MG63 (cell line): Measurements from ENCODE around the gene DNAJC12. TPM values are rescaled to one million over a fixed set of nuclear protein-coding genes. Genes with fewer than 3 reads are reported as not detected.
"Not testable (repeated sequence)": the region's sequence is repeated elsewhere in the genome, so short reads cannot be mapped to it uniquely, and the experiment has no call there.

Experiments
- DNase-seq: peaks from one replicate; pipeline ENCODE4 v3.0.0-alpha.2; 2020
- H3K27me3 ChIP-seq: fragments of 250-450 bp; sonication (Bioruptor Pico); 2 replicates; pipeline ENCODE4 v1.5.1; 2020; ENCODE audit warnings: mild to moderate bottlenecking, moderate library complexity
- H3K36me3 ChIP-seq: fragments of 250-450 bp; sonication (Bioruptor Pico); 2 replicates; pipeline ENCODE4 v1.5.1; 2020; ENCODE audit warnings: mild to moderate bottlenecking, moderate library complexity
- H3K4me3 ChIP-seq: fragments of 250-450 bp; sonication (Bioruptor Pico); 2 replicates; pipeline ENCODE4 v1.5.1; 2020; ENCODE audit warnings: mild to moderate bottlenecking, moderate library complexity
- H3K9me3 ChIP-seq: fragments of 250-450 bp; sonication (Bioruptor Pico); 2 replicates; pipeline ENCODE4 v1.5.1; 2020; ENCODE audit warnings: mild to moderate bottlenecking, moderate library complexity
- total RNA-seq: library from RNA; depleted of rRNA; stranded (reverse); fragments of >200 nt; shearing (Covaris generic); gene quantifications from 2 replicates; pipeline ENCODE4 v1.2.3, GENCODE V29; 2014; ENCODE audit warnings: low replicate concordance

Gene DNAJC12
- total RNA-seq, 1 experiment from 2014 or later, result 0.69 TPM

DNA sequence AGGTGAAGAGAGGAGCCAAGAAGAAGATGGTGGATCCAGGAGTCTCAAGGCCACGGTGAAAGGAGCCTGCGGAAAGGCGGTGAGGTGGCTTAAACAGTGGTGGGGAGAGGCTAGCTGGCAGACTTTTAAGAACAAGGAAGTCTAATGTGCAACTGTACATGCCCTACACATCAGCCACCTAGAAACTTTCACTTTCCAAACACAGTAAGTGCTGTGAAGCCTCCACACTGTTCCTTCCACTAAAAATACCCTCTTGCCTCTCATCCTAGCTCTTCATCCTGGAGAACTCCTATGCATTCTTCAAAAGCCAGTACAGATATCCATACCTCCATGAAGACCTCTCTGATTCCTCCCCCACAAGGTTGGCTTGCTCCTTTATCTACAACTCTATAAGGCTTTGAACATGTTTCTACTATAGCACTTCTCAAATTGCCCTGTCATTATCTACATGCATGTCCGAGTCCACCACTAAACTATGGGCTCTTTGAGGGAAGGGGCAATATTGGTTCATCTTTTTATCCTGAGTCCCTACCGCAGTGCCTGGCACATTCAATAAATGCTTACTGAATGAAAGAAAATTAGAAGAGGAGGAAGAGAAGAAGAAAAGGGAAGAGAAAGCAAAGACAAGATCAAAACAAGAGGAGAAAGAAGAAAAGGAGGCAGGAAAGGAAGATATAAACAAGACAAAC lies 54.2 kb downstream of the DNAJC12 start:
- Histone ChIP-seq H3K36me3 (no peaks in the 10 kb centered on the region), H3K9me3 (peaks cover 3% of the 10 kb centered on the region; the same call in 1 of the 2 replicates), H3K27me3 (no peaks in the 10 kb centered on the region), H3K4me3 (no peak overlapping the region)
- no peak for DNase-seq

DNA sequence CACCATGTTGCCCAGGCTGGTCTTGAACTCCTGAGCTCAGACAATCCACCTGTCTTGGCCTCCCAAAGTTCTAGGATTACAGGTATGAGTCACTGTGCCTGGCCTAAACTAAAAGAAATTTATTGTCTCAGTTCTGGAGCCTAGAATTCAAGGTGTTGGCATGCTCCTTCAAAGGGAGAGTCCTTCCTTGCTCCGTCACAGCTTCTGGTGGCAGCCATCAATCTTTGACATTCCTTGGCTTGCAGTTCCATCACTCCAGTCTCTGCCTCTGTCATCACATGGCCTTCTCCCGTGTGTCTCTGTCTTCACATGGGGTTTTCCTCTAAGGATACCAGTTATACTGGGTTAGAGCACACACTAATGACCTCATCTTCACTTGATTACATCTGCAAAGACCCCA lies 55.5 kb downstream of the DNAJC12 start:
- no peak for DNase-seq
- Histone ChIP-seq H3K9me3 (peaks cover 3% of the 10 kb centered on the region; the same call in 1 of the 2 replicates), H3K4me3 (no peak overlapping the region), H3K27me3 (no peaks in the 10 kb centered on the region), H3K36me3 (no peaks in the 10 kb centered on the region)

DNA sequence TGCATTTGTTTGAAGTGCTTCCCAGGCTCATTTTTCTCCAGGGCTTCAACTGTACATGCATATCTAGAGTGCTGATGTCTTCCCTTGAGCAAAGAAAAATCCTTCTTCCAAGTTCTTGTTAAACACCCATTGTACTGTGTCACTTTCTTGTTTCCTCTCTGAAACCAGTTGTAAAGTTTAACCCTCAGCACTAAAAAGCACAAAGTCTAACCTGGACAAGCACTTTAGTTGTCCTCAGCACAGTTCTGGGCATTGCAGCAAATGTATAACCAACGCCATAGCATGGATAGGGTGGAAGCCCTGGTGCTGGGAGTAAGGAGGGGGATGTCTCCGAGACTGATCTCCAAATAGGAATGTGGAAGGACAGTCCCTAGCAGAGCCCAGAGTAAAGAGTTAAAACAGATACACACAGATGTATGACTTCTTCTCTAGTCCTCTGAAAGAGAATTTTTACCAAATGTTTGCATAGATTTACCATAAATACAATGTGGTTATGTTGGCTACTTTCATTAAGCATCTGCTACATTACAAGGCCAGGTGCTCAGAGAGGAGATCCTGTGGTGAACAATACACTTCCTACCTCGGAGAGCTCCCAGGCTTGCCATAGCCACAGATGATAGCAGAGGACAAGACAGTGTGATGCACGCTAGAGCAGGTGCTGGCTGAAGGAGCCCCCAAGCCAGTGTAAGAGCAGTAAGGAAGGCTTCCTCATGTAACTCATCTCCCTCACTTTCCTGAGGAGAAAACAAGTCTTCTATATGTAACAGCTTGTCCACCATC lies 57.0 kb downstream of the DNAJC12 start:
- no peaks in the 10 kb centered on the region for H3K36me3 ChIP-seq
- no peak overlapping the region for H3K4me3 ChIP-seq
- peaks cover 3% of the 10 kb centered on the region; the same call in 1 of the 2 replicates for H3K9me3 ChIP-seq
- no peaks in the 10 kb centered on the region for H3K27me3 ChIP-seq
- DNase-seq, result no peak

DNA sequence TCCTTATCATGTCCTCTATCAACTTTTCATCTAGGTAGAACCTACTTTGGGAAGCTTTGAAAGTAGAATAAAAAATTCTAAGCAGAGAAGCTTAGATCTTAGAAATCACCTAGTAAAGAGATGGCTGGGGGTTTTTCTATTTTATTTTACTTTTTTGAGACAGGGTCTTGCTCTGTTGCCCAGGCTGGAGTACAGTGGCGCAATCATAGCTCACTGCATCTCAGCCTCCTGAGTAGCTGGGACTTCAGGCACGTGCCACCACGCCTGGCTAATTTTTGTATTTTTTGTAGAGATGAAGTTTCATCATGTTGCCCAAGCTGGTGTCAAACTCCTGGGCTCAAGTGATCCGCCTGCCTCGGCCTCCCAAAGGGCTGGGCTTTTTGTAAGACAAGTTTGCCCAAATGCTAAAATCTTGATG lies 57.8 kb downstream of the DNAJC12 start:
- not testable (repeated sequence) for H3K9me3 ChIP-seq, H3K36me3 ChIP-seq, H3K27me3 ChIP-seq, H3K4me3 ChIP-seq, DNase-seq

DNA sequence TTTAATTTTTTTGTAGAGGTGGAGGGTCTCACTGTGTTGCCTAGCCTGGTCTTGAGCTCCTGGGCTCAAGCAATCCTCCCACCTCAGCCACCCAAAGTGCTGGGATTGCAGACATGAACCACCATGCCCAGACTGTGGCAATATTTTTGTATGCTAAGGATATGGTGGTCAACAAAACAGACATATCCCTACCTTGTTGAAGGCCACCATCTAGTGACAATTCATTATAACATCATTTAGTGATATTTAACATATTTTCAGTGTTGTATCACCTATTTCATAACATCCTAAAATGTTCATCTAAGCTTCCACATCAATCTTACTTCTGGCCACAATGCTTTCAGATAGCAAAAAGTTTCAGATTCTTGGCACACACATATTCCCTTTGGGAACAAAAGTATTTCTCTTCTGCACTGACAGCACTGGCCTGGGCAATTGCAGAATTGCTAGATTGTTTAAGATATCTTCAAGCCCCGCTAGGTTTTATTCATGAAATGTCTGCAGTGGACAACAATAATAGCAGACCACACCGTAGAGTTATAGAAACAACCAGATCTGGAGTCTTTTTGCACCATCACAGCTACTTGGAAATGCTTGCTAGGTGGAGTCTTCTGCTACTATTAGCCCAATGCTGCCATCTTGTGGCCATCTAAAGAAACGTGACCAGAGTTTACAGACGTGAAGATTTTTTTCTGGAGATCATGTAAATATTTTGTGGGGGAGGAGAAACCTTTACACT lies 58.4 kb downstream of the DNAJC12 start:
- H3K4me3 ChIP-seq, result no peak overlapping the region
- H3K9me3 ChIP-seq, result peaks cover 3% of the 10 kb centered on the region; the same call in 1 of the 2 replicates
- no peaks in the 10 kb centered on the region for H3K36me3 ChIP-seq
- DNase-seq, result peak; percentile 47
- no peaks in the 10 kb centered on the region for H3K27me3 ChIP-seq

DNA sequence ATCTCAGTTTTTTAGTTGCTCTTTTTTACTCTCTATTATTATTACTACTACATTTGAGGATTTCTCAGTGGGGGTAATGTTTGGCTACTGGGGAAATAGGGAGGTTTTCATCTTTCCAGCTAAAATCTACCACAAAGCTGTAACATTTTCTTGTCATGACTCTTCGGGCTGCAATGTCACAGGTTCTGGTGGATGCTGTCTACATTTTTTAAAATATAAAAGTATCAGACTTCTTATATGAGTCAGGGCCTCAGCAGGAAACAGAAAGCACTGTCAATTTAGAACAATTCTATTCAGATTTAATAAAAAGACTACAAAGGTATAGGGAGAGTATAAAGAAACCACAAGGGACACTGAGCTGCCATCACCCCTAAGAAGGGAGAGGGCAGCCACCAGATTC lies 61.6 kb downstream of the DNAJC12 start:
- H3K4me3 ChIP-seq, result no peak overlapping the region
- DNase-seq, result no peak
- H3K36me3 ChIP-seq, result no peaks in the 10 kb centered on the region
- no peaks in the 10 kb centered on the region for H3K27me3 ChIP-seq
- H3K9me3 ChIP-seq, result no peaks in the 10 kb centered on the region

DNA sequence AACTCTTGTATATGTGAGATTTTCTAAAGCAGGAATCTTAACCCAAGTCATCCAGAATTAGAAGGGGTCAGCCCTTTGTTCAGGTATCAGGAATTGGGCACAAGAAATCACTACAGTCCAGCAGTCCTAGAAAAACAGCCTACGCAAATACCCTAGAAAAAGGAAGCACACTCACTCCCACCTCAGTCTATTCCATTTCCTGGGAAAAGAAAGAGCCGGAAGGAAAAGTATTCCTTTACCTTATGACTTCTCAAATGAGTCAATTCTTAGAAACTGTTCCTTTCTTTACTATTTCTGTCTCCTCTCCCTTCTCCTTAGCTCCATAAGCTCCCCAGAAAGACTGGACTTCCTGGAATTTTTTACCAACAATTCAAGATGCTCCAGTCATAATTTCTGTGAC lies 62.7 kb downstream of the DNAJC12 start:
- Histone ChIP-seq H3K9me3 (no peaks in the 10 kb centered on the region), H3K27me3 (no peaks in the 10 kb centered on the region), H3K36me3 (no peaks in the 10 kb centered on the region), H3K4me3 (no peak overlapping the region)
- DNase-seq, result no peak

DNA sequence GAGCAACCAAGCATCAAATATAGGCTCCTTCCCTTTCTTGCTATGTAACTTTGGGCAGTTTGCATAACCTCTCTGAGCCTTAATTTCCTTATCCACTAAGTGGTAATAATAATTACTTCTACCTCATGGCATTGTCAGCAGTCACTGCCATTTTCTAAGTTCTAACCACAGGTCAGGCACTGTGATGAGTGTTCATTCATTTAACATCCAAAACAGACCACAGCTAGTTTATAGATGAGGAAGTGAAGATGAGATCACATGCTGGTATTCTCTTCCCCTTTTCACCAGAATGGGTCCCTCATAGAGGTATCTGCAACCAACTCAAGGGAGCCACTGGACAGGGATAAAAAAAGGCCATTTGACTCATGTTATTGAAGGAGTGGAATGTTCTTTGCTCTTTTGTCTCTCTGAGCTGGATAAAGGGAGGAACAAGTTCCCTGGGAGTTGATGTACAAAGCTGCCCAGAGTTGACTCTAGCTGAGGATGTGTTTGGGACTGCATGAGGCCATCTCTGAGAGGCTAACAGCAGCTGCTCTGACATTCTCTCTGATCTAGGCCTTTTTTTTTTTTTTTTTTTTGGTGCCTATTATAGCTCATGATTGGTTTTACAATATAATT lies 65.0 kb downstream of the DNAJC12 start:
- Histone ChIP-seq H3K4me3 (no peak overlapping the region), H3K36me3 (no peaks in the 10 kb centered on the region), H3K27me3 (no peaks in the 10 kb centered on the region), H3K9me3 (no peaks in the 10 kb centered on the region)
- DNase-seq, result no peak

DNA sequence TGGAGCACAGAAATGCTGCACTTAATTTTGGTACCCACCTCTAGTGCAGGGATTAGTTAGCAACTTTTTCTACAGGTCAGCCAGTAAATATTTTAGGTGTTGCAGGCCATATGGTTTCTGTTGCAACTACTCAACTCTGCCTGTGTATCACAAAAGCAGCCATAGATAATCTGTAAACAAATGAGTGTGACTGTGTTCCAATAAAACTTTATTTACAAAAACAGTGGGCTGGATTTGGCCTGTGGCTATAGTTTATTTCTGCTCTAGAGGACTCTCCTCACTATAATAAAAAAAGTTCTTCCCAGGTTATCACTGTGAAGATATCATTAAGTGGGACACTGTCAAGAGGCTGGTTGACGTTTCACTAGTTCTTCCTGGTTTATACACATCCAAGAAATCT lies 65.8 kb downstream of the DNAJC12 start:
- Histone ChIP-seq H3K9me3 (no peaks in the 10 kb centered on the region), H3K27me3 (no peaks in the 10 kb centered on the region), H3K4me3 (no peak overlapping the region), H3K36me3 (no peaks in the 10 kb centered on the region)
- DNase-seq, result no peak

DNA sequence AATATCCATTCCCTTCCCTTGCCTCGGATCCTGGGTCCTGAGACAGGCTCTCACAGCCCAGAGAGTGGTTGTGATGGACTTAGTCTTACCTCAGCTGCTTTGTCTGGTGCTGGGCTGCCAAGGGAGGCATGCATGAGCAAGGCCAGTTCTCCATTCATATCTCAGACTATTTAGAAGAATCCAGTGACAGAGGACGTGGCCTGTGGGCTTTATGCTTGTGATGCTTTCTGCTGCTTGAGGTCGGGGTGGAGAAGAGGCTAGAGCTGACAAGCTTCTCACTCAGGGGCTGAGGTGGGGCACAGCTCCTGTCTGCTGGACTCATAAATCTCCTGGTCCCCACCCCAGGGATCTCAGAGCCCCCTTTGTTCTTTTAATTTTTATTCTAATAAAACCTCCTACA lies 66.8 kb downstream of the DNAJC12 start:
- Histone ChIP-seq H3K9me3 (no peaks in the 10 kb centered on the region), H3K27me3 (no peaks in the 10 kb centered on the region), H3K36me3 (no peaks in the 10 kb centered on the region), H3K4me3 (no peak overlapping the region)
- no peak for DNase-seq

DNA sequence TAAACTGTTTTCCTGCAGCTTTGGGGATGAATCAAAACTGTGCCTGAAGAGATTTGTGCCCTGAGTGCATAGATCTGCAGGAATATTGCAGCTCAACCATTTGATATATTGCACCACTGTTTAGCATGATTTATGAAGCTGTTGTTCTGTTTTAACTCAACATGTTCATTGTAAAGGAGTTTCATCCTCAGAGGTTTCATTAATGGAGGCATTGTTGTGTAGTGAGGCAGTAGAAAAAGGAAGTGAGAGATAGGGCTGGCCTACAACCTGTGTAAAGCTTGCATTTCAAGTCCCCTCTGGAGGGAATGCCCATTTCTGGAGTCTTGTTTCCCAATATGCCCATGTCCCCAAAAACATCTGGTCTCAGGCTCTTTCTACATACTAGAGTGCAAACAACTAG lies 67.5 kb downstream of the DNAJC12 start:
- Histone ChIP-seq H3K9me3 (no peaks in the 10 kb centered on the region), H3K27me3 (no peaks in the 10 kb centered on the region), H3K4me3 (no peak overlapping the region), H3K36me3 (no peaks in the 10 kb centered on the region)
- DNase-seq, result no peak

DNA sequence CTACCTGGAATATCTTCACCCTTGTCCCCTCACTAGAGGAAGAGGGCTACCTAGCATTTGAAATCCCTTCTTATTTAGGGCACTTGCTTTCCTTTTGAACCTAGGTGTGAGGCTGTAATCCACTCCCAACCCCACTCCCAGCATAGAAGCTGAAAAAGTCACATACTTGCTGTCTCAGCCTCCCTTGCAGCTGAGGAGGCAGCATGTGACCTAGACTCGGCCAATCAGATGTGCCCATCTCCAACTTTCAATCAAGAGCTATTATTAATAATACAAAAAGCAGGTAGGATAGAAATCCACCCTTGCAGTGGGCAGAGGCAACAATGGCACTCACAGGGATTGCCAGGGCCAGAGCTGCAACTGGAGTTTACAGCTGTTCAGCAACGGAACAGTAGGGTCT lies 70.7 kb downstream of the DNAJC12 start:
- Histone ChIP-seq H3K36me3 (no peaks in the 10 kb centered on the region), H3K4me3 (no peak overlapping the region), H3K9me3 (no peaks in the 10 kb centered on the region), H3K27me3 (no peaks in the 10 kb centered on the region)
- DNase-seq, result no peak

DNA sequence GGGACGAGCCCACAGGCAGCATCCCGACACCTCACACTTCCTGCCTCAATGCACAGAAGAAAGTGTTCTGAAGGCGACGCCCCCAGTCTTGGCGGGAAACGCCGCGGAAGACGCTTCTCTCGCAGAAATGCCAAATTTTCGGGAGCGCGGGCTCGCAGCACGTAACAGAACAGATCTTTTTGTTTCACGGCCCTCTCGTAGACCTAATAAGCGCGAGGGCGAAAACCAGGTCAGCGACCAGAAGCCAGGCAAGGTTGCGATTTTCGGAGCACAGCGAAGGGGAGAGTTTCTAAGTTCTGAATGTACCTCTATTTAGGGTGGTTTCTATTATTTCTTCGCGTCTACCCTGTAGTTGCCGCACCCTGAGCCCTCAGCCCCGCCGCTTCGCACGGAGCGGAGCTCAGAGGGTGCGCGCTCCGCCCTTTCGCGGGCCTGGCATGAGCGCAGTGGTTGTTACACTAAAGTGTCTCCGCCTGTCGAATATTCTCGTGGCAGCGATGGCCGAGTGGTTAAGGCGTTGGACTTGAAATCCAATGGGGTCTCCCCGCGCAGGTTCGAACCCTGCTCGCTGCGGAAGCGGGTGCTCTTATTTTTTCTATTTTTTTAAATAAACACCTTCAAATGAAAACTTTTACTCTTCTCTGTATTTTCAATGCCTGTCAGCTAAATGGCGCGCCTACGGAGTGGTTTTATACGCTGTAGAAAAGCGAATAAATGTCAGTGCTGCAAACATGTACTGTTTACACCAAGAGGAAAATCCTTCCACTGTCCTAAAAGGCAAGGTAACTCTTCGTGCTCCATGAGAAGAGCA lies 73.8 kb downstream of the DNAJC12 start:
- Histone ChIP-seq H3K9me3 (no peaks in the 10 kb centered on the region), H3K36me3 (no peaks in the 10 kb centered on the region), H3K27me3 (no peaks in the 10 kb centered on the region; the same call in 1 of the 2 replicates), H3K4me3 (peak overlapping the region; percentile 83)
- peak; percentile 93 for DNase-seq

DNA sequence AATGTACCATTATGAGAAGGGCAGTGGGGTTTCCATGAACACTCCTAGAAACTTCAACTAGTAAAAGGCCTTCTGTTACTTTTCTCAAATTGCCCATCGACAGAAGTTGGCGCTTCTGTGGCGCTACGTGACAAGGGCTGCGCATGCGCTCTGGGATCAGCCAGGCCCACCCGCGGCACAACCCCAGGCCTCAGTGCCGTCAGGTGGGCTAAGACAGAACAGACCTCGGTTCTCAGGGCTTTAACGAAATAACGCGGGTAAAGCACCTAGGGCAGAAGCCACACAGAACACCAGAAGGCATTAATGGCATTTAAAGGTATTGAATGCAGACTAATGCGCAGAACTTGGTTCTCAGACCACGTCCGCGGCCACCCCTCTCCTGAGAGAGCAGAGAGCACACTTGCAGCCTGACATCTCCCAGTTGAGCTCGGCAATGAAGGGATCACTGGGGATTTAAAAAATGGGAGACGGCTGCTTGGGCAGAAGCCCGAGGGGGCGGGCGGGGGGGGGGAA lies 74.4 kb downstream of the DNAJC12 start:
- Histone ChIP-seq H3K36me3 (no peaks in the 10 kb centered on the region), H3K27me3 (no peaks in the 10 kb centered on the region; the same call in 1 of the 2 replicates), H3K9me3 (no peaks in the 10 kb centered on the region), H3K4me3 (peak overlapping the region; percentile 83)
- peak; percentile 51 for DNase-seq

DNA sequence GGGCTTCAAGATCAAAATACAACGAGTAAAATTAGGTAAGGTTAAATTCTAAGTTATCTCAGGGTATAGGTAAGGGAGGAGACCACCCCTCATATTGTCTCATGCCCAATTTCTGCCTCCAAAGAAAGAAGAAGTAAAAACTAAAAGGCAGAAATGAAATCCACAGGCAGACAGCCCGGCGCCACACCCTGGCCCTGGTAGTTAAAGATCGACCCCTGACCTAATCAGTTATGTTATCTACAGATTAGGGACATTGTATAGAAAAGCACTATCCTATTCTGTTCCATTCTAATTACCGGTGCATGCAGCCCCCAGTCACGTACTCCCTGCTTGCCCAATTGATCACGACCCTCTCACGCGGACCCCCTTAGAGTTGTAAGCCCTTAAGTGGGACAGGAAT lies 75.4 kb downstream of the DNAJC12 start:
- H3K27me3 ChIP-seq, H3K4me3 ChIP-seq, H3K9me3 ChIP-seq, DNase-seq, H3K36me3 ChIP-seq: not testable (repeated sequence)

DNA sequence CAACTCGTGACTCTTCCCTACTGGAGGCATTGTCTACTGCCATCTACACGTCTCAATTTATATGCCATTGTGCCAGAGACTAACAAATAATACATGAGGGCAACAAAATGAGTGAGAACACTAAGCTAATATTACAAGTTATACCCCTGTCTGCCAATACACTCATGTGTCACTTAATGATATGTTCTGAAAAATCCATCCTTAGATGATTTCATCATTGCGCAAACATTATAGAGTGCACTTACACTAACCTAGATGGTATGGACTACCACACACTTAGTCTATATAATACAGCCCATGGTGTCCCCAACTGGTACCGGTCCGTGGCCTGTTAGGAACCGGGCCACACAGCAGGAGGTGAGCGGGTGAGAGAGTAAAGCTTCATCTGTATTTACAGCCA lies 77.7 kb downstream of the DNAJC12 start:
- no peak for DNase-seq
- Histone ChIP-seq H3K9me3 (no peaks in the 10 kb centered on the region), H3K4me3 (no peak overlapping the region), H3K27me3 (no peaks in the 10 kb centered on the region; the same call in 1 of the 2 replicates), H3K36me3 (no peaks in the 10 kb centered on the region)
